OCI-LY1 (cell line): Measurements from ENCODE around the gene RAPGEF3.

ENCODE experiments used
- H2AFZ ChIP-seq: fragments of 200-600 bp; sonication (generic), shearing (Covaris generic); 2 replicates; pipeline ENCODE4 v1.6.0; 2014; ENCODE audit warnings: antibody characterized with exemption, mild to moderate bottlenecking, low read length
- H3F3A ChIP-seq: fragments of 200-600 bp; sonication (generic), shearing (Covaris generic); 2 replicates; pipeline ENCODE4 v1.6.0; 2014; ENCODE audit warnings: mild to moderate bottlenecking, antibody characterized with exemption, low read length, moderate library complexity; ENCODE audit not compliant: insufficient read depth
- H3K27ac ChIP-seq: fragments of 200-600 bp; sonication (generic); 2 replicates; pipeline ENCODE4 v1.5.1; 2014; ENCODE audit warnings: low read length, mixed run types, mild to moderate bottlenecking, low read depth; ENCODE audit not compliant: poor library complexity, severe bottlenecking
- H3K27me3 ChIP-seq: fragments of 200-600 bp; sonication (generic); 2 replicates; pipeline ENCODE4 v1.6.0; 2014; ENCODE audit warnings: antibody characterized with exemption, mild to moderate bottlenecking, low read length, moderate library complexity; ENCODE audit not compliant: insufficient read depth
- H3K36me3 ChIP-seq: fragments of 200-600 bp; sonication (generic); 2 replicates; pipeline ENCODE4 v1.6.1; 2014; ENCODE audit warnings: mild to moderate bottlenecking, antibody characterized with exemption, low read length, moderate library complexity, mixed read lengths; ENCODE audit not compliant: insufficient read depth
- H3K4me1 ChIP-seq: fragments of 200-600 bp; sonication (generic); 2 replicates; pipeline ENCODE4 v1.5.1; 2014; ENCODE audit warnings: mild to moderate bottlenecking, low read length, moderate library complexity; ENCODE audit not compliant: insufficient read depth, severe bottlenecking
- H3K4me2 ChIP-seq: fragments of 200-600 bp; sonication (generic), shearing (Covaris generic); 2 replicates; pipeline ENCODE4 v1.6.1; 2014; ENCODE audit warnings: low read length
- H3K4me3 ChIP-seq: fragments of 200-600 bp; sonication (generic); 2 replicates; pipeline ENCODE4 v1.5.1; 2014; ENCODE audit warnings: low read length, low read depth, mild to moderate bottlenecking, mixed read lengths; ENCODE audit not compliant: poor library complexity, severe bottlenecking
- H3K79me2 ChIP-seq: fragments of 200-600 bp; shearing (Covaris generic); 2 replicates; pipeline ENCODE4 v1.6.1; 2016; ENCODE audit warnings: mixed run types, low read length, mixed read lengths; ENCODE audit not compliant: insufficient read depth
- H3K9ac ChIP-seq: fragments of 200-600 bp; sonication (generic), shearing (Covaris generic); 2 replicates; pipeline ENCODE4 v1.6.1; 2014; ENCODE audit warnings: mild to moderate bottlenecking, low read length, mixed read lengths
- H3K9me2 ChIP-seq: fragments of 200-600 bp; sonication (generic), shearing (Covaris generic); 2 replicates; pipeline ENCODE4 v1.6.1; 2014; ENCODE audit warnings: low read depth, mild to moderate bottlenecking, low read length, mixed read lengths
- H3K9me3 ChIP-seq: fragments of 200-600 bp; shearing (Covaris generic); 2 replicates; pipeline ENCODE4 v1.6.1; 2014; ENCODE audit warnings: low read length, mixed read lengths
- H4K20me1 ChIP-seq: fragments of 200-600 bp; sonication (generic), shearing (Covaris generic); 2 replicates; pipeline ENCODE4 v1.6.0; 2016; ENCODE audit warnings: mild to moderate bottlenecking, low read length; ENCODE audit not compliant: insufficient read depth
- CTCF ChIP-seq: fragments of 200-600 bp; sonication (generic), shearing (Covaris generic); IDR thresholded peaks from 2 replicates; pipeline ENCODE4 v1.5.1; 2017; ENCODE audit warnings: mild to moderate bottlenecking, antibody characterized with exemption, low read length, moderate library complexity, mixed read lengths
- EZH2 ChIP-seq: fragments of 200-600 bp; sonication (generic), shearing (Covaris generic); IDR thresholded peaks from 2 replicates; pipeline ENCODE4 v1.8.0; 2017; ENCODE audit warnings: borderline replicate concordance, mixed run types, mild to moderate bottlenecking, antibody characterized with exemption, low read length, moderate library complexity, mixed read lengths

The RAPGEF3 gene

GRCh38 chr12:47794679-47795078 lies 36.0 kb upstream of the RAPGEF3 start:
- no peak overlapping the region for H3K9ac ChIP-seq
- no peaks in the 10 kb centered on the region for H3K9me3 ChIP-seq
- H3K4me1 ChIP-seq: peaks cover 18% of the 10 kb centered on the region
- H3K9me2 ChIP-seq: no peaks in the 10 kb centered on the region
- no peak overlapping the region for H3K27ac ChIP-seq
- H3K27me3 ChIP-seq: no peaks in the 10 kb centered on the region
- no peaks in the 10 kb centered on the region for H3F3A ChIP-seq
- peaks cover 81% of the 10 kb centered on the region for H3K36me3 ChIP-seq
- no peak overlapping the region for H3K4me3 ChIP-seq
- no peak overlapping the region for H3K4me2 ChIP-seq
- H2AFZ ChIP-seq: no peak overlapping the region
- no peaks in the 10 kb centered on the region for H4K20me1 ChIP-seq
- no peak for TF ChIP-seq EZH2
- no peak for TF ChIP-seq CTCF
- H3K79me2 ChIP-seq: no peaks in the 10 kb centered on the region

GRCh38 chr12:47793015-47793681 lies 34.5 kb upstream of the RAPGEF3 start:
- H3K36me3 ChIP-seq: peaks cover 91% of the 10 kb centered on the region
- H3K9me2 ChIP-seq: no peaks in the 10 kb centered on the region
- no peaks in the 10 kb centered on the region for H4K20me1 ChIP-seq
- no peak overlapping the region for H3K27ac ChIP-seq
- TF ChIP-seq CTCF (no peak), EZH2 (no peak)
- H3K4me1 ChIP-seq: peaks cover 6% of the 10 kb centered on the region
- H3K9ac ChIP-seq: no peak overlapping the region
- H3K9me3 ChIP-seq: no peaks in the 10 kb centered on the region
- no peak overlapping the region for H2AFZ ChIP-seq
- no peak overlapping the region for H3K4me2 ChIP-seq
- no peak overlapping the region for H3K4me3 ChIP-seq
- H3K27me3 ChIP-seq: no peaks in the 10 kb centered on the region
- no peaks in the 10 kb centered on the region for H3K79me2 ChIP-seq
- H3F3A ChIP-seq: no peaks in the 10 kb centered on the region

- Histone ChIP-seq H3K27ac (no peak overlapping the region), H3K9me3 (no peaks in the 10 kb centered on the region), H3K79me2 (no peaks in the 10 kb centered on the region), H4K20me1 (no peaks in the 10 kb centered on the region), H3K4me1 (no peaks in the 10 kb centered on the region), H3K9ac (no peak overlapping the region), H3K4me2 (no peak overlapping the region), H3F3A (no peaks in the 10 kb centered on the region), H2AFZ (no peak overlapping the region), H3K9me2 (no peaks in the 10 kb centered on the region), H3K27me3 (no peaks in the 10 kb centered on the region), H3K36me3 (peaks cover 98% of the 10 kb centered on the region), H3K4me3 (no peak overlapping the region)
- TF ChIP-seq EZH2 (no peak), CTCF (no peak)
Observed at GRCh38 chr12:47791874-47792273, 33.2 kb upstream of the RAPGEF3 start.
